ENCODE results near the gene SGCB.
A peak's percentile ranks its signal among the peaks of the same experiment; 100 is the strongest.
"Not testable (repeated sequence)": the region's sequence is repeated elsewhere in the genome, so short reads cannot be mapped to it uniquely, and the experiment has no call there.

The SGCB gene, protein sequence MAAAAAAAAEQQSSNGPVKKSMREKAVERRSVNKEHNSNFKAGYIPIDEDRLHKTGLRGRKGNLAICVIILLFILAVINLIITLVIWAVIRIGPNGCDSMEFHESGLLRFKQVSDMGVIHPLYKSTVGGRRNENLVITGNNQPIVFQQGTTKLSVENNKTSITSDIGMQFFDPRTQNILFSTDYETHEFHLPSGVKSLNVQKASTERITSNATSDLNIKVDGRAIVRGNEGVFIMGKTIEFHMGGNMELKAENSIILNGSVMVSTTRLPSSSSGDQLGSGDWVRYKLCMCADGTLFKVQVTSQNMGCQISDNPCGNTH

DNA sequence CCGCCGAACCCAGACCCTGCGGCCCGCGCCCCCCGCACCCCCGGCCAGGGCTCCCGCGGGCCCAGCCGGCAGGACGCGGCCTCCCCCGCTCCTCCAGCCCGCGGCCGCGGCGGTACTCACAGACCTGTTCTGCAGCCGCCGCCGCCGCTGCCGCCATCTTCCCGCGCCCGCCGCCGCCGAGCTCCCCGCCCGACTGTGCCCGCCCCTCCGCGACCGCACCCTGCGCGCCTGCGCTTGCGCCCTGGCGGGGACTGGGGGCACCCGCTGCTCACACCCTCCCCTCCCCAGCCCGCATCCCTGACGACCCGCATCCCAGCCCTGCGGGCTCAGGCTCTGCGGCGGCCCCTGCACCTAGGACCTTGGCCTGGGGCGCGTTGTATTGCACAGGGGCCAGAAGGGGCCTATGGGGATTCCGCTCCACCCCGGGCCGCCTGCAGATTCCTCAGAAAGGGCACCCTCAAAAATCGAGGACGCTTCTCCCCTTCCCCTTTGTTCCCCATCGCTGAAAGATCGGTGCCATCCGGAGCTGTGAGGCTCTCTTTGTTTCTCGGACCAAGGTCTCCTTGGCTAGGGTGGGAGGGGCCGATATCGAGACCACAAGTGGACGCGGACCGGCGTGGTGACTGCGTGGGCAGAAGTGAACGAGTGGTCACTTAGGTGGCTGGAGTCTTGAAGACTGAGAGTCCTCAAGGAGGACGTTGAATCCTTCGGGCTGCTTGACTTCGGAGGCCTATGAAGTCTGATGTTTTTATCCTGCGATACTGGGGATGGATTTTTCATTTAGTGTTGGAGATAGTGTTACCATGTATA is at the start of gene SGCB:
TSS of gene SGCB (minus strand) at position 197 of the 810 bp plus-strand sequence. CDS start at position 157, 40 bp downstream.
- no peaks in the 10 kb centered on the region for H3K9me3 ChIP-seq (ENCODE audit: control insufficient read depth in 2 of 2, low read length in 2 of 2)
- peak within 1 kb of the TSS; percentile 74 to 78 for H3K4me3 ChIP-seq (ENCODE audit: low read length in 2 of 2)
- peak within 1 kb of the TSS; percentile 42 to 67 for H3K9ac ChIP-seq (ENCODE audit: low read depth in 1 of 2, low read length in 2 of 2)
- H3K4me1 ChIP-seq (ENCODE audit: control insufficient read depth in 2 of 2, insufficient read depth in 2 of 2, low read length in 2 of 2): peaks cover 9 to 12% of the 10 kb centered on the region in 2 donors
- H3K27ac ChIP-seq (ENCODE audit: low read depth in 2 of 2, low read length in 2 of 2): peak within 1 kb of the TSS in 1 of 2 donors; percentile 27
- peaks cover 0 to 7% of the 10 kb centered on the region in 2 donors for H3K27me3 ChIP-seq (ENCODE audit: control insufficient read depth in 2 of 2, insufficient read depth in 2 of 2, low read length in 2 of 2)
- peaks cover 0 to 2% of the 10 kb centered on the region in 2 donors for H3K36me3 ChIP-seq (ENCODE audit: control insufficient read depth in 2 of 2, insufficient read depth in 2 of 2, low read length in 2 of 2)

DNA sequence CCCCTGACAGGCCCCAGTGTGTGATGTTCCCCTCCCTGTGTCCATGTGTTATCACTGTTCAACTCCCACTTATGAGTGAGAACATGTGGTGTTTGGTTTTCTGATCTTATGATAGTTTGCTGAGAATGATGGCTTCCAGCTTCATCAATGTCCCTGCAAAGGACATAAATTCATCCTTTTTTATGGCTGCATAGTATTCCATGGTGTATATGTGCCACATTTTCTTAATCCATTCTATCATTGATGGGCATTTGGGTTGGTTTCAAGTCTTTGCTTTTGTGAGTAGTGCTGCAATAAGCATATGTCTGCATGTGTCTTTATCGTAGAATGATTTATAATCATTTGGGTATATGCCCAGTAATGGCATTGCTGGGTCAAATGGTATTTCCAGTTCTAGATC is 48.3 kb upstream of the SGCB start:
- H3K27ac ChIP-seq (ENCODE audit: low read depth in 2 of 2, low read length in 2 of 2); H3K4me3 ChIP-seq (ENCODE audit: low read length in 2 of 2): not testable (repeated sequence)

DNA sequence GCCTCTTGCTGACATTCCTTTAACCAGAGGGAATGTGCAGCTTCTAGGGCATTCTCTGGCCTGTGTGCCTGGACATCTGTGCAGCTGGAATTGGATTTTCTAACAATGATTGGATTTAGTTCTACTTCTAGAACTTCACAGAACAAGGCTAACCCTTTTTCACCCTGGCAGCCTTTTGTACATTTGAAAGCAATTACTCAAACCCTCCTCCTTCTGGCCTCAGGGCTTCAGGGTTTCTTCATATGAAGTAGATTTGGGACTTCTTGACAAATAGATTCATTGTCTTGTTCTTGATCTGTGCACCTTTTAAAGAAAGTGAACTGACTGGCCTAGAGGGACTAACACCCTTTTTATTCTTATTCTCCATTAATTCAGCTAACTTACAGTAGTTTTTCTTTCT is 43.1 kb upstream of the SGCB start:
- Histone ChIP-seq H3K36me3 (ENCODE audit: control insufficient read depth in 2 of 2, insufficient read depth in 2 of 2, low read length in 2 of 2) (no peaks in the 10 kb centered on the region), H3K4me1 (ENCODE audit: control insufficient read depth in 2 of 2, insufficient read depth in 2 of 2, low read length in 2 of 2) (no peaks in the 10 kb centered on the region), H3K9ac (ENCODE audit: low read depth in 1 of 2, low read length in 2 of 2) (no peak overlapping the region), H3K27me3 (ENCODE audit: control insufficient read depth in 2 of 2, insufficient read depth in 2 of 2, low read length in 2 of 2) (no peaks in the 10 kb centered on the region), H3K9me3 (ENCODE audit: control insufficient read depth in 2 of 2, low read length in 2 of 2) (no peaks in the 10 kb centered on the region), H3K4me3 (ENCODE audit: low read length in 2 of 2) (no peak overlapping the region), H3K27ac (ENCODE audit: low read depth in 2 of 2, low read length in 2 of 2) (no peak overlapping the region)

More for the DNA sequence above, 48.3 kb upstream of the SGCB start:
- H3K4me1 ChIP-seq (ENCODE audit: control insufficient read depth in 2 of 2, insufficient read depth in 2 of 2, low read length in 2 of 2); H3K27me3 ChIP-seq (ENCODE audit: control insufficient read depth in 2 of 2, insufficient read depth in 2 of 2, low read length in 2 of 2); H3K9me3 ChIP-seq (ENCODE audit: control insufficient read depth in 2 of 2, low read length in 2 of 2); H3K9ac ChIP-seq (ENCODE audit: low read depth in 1 of 2, low read length in 2 of 2); H3K36me3 ChIP-seq (ENCODE audit: control insufficient read depth in 2 of 2, insufficient read depth in 2 of 2, low read length in 2 of 2): not testable (repeated sequence)

DNA sequence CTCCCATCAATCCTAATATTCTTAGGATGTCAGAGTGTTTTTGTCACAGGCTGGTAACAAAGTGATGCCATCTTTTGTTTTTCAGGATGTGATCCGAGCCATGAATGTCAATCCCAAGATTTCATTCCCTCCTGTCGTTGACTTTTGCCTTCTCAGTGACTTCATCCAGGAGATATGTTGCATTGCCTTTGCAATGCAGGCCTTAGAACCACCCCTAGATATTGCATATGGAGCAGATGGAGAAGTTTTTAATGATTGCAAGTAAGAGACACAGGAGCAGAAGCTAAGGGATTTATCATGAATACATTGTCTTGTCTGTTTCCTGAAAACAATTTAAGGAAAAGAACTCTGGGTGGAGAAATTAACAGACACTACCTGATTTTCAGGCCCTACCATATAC is 41.6 kb upstream of the SGCB start:
- H3K36me3 ChIP-seq (ENCODE audit: control insufficient read depth in 2 of 2, insufficient read depth in 2 of 2, low read length in 2 of 2): no peaks in the 10 kb centered on the region

DNA sequence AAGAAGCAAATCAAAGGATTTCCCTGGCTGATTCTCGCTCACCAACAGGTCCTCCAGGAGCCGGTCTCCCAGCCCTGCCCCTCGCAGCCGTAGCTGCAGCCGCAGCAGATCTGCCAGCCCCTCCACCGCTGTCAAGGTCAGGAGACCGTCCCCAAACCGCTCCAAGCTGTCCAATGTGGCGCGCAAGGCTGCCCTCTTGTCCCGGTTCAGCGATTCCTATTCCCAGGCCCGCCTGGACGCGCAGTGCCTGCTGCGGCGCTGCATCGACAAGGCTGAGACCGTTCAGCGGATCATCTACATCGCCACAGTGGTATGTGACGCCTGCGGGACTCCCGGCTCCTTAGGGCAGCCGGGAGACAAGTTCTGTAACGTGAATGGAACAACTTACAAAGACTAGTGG is 38.6 kb upstream of the SGCB start:
- no peak overlapping the region for H3K9ac ChIP-seq (ENCODE audit: low read depth in 1 of 2, low read length in 2 of 2)
- H3K27me3 ChIP-seq (ENCODE audit: control insufficient read depth in 2 of 2, insufficient read depth in 2 of 2, low read length in 2 of 2): no peaks in the 10 kb centered on the region
- H3K27ac ChIP-seq (ENCODE audit: low read depth in 2 of 2, low read length in 2 of 2): no peak overlapping the region
- H3K9me3 ChIP-seq (ENCODE audit: control insufficient read depth in 2 of 2, low read length in 2 of 2): no peaks in the 10 kb centered on the region
- no peaks in the 10 kb centered on the region for H3K36me3 ChIP-seq (ENCODE audit: control insufficient read depth in 2 of 2, insufficient read depth in 2 of 2, low read length in 2 of 2)
- H3K4me1 ChIP-seq (ENCODE audit: control insufficient read depth in 2 of 2, insufficient read depth in 2 of 2, low read length in 2 of 2): no peaks in the 10 kb centered on the region
- no peak overlapping the region for H3K4me3 ChIP-seq (ENCODE audit: low read length in 2 of 2)

More for the DNA sequence above, 41.6 kb upstream of the SGCB start:
- Histone ChIP-seq H3K27me3 (ENCODE audit: control insufficient read depth in 2 of 2, insufficient read depth in 2 of 2, low read length in 2 of 2) (no peaks in the 10 kb centered on the region), H3K27ac (ENCODE audit: low read depth in 2 of 2, low read length in 2 of 2) (no peak overlapping the region), H3K4me1 (ENCODE audit: control insufficient read depth in 2 of 2, insufficient read depth in 2 of 2, low read length in 2 of 2) (no peaks in the 10 kb centered on the region), H3K9me3 (ENCODE audit: control insufficient read depth in 2 of 2, low read length in 2 of 2) (no peaks in the 10 kb centered on the region), H3K9ac (ENCODE audit: low read depth in 1 of 2, low read length in 2 of 2) (no peak overlapping the region), H3K4me3 (ENCODE audit: low read length in 2 of 2) (no peak overlapping the region)

DNA sequence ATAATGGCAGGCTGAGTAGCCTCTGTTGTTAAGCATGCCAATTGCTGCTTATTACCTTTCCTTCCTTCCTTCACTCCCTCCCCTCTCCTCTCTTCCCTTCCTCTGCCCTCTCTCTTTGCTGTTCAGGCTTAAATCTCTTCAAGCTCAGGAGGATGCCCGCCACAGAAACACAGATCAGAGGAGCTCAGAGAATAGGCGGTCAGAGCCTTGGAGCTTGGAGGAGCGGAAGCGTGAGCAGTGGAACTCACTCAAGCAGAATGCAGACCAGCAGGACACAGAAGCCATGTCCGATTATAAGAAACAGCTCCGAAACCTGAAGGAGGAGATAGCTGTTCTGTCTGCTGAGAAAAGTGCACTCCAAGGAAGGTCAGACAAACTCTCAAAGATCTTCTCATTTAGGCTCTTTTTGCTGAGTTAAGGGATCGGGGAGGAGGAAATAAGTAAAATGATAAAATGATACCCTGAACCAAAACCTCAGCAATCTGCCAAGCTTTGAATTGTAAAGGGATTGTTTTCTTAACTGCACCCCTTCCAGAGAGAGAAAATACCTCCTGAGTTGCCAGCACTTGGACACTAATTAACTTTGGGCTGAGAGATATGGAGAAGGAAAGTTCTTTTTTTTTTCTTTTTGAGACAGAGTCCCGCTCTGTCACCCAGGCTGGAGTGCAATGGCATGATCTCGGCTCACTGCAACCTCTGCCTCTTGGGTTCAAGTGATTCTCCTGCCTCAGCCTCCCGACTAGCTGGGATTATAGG is 33.9 kb upstream of the SGCB start:
- H3K4me3 ChIP-seq (ENCODE audit: low read length in 2 of 2): no peak overlapping the region
- H3K9me3 ChIP-seq (ENCODE audit: control insufficient read depth in 2 of 2, low read length in 2 of 2): no peaks in the 10 kb centered on the region
- H3K9ac ChIP-seq (ENCODE audit: low read depth in 1 of 2, low read length in 2 of 2): no peak overlapping the region
- no peak overlapping the region for H3K27ac ChIP-seq (ENCODE audit: low read depth in 2 of 2, low read length in 2 of 2)
- H3K27me3 ChIP-seq (ENCODE audit: control insufficient read depth in 2 of 2, insufficient read depth in 2 of 2, low read length in 2 of 2): no peaks in the 10 kb centered on the region
- H3K4me1 ChIP-seq (ENCODE audit: control insufficient read depth in 2 of 2, insufficient read depth in 2 of 2, low read length in 2 of 2): no peaks in the 10 kb centered on the region
- H3K36me3 ChIP-seq (ENCODE audit: control insufficient read depth in 2 of 2, insufficient read depth in 2 of 2, low read length in 2 of 2): no peaks in the 10 kb centered on the region

DNA sequence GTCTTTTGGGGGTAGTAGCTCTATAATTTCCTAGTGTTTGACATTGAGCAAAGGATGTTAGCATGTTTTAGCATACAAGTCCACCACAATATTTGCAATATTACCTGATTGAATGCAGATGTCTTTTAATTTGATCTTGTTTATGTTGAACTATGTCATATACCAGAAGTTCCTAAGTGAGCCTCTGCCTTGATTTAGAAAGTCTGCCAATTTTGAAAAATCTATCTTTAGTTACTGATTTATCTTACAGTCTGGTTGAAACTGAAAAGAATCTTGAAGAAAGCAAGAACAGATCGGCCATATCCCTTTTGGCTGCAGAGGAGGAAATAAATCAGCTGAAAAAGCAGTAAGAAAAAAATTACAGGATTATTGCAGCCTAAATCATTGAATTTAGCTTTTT is 31.5 kb upstream of the SGCB start:
- H3K4me3 ChIP-seq (ENCODE audit: low read length in 2 of 2): no peak overlapping the region
- H3K9me3 ChIP-seq (ENCODE audit: control insufficient read depth in 2 of 2, low read length in 2 of 2): no peaks in the 10 kb centered on the region
- no peaks in the 10 kb centered on the region for H3K4me1 ChIP-seq (ENCODE audit: control insufficient read depth in 2 of 2, insufficient read depth in 2 of 2, low read length in 2 of 2)
- no peaks in the 10 kb centered on the region for H3K27me3 ChIP-seq (ENCODE audit: control insufficient read depth in 2 of 2, insufficient read depth in 2 of 2, low read length in 2 of 2)
- no peak overlapping the region for H3K27ac ChIP-seq (ENCODE audit: low read depth in 2 of 2, low read length in 2 of 2)
- no peak overlapping the region for H3K9ac ChIP-seq (ENCODE audit: low read depth in 1 of 2, low read length in 2 of 2)
- no peaks in the 10 kb centered on the region for H3K36me3 ChIP-seq (ENCODE audit: control insufficient read depth in 2 of 2, insufficient read depth in 2 of 2, low read length in 2 of 2)

DNA sequence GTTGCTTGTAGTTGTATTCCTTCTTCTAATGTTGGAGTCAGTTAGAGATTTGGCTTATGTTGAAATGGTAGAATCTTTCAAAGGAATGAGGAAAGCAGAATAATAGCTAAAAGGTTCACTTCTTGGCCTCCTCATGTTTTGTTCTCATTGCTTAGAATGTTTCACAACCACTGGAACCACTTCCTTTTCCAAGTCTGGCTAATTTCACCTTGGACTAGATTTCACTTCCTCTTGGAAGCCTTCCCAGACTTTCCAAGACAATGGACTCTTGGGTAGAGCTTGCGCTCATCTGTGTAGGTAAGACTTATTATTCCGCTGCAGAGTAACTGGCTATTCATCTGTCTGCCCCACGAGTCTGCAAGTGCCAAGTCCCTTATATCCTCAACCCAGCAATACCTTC is 21.3 kb upstream of the SGCB start:
- Histone ChIP-seq H3K4me3 (ENCODE audit: low read length in 2 of 2) (no peak overlapping the region), H3K9ac (ENCODE audit: low read depth in 1 of 2, low read length in 2 of 2) (no peak overlapping the region), H3K9me3 (ENCODE audit: control insufficient read depth in 2 of 2, low read length in 2 of 2) (no peaks in the 10 kb centered on the region), H3K4me1 (ENCODE audit: control insufficient read depth in 2 of 2, insufficient read depth in 2 of 2, low read length in 2 of 2) (peaks cover 4% of the 10 kb centered on the region in 2 donors), H3K36me3 (ENCODE audit: control insufficient read depth in 2 of 2, insufficient read depth in 2 of 2, low read length in 2 of 2) (no peaks in the 10 kb centered on the region), H3K27me3 (ENCODE audit: control insufficient read depth in 2 of 2, insufficient read depth in 2 of 2, low read length in 2 of 2) (no peaks in the 10 kb centered on the region), H3K27ac (ENCODE audit: low read depth in 2 of 2, low read length in 2 of 2) (peak overlapping the region in 1 of 2 donors; percentile 59)

DNA sequence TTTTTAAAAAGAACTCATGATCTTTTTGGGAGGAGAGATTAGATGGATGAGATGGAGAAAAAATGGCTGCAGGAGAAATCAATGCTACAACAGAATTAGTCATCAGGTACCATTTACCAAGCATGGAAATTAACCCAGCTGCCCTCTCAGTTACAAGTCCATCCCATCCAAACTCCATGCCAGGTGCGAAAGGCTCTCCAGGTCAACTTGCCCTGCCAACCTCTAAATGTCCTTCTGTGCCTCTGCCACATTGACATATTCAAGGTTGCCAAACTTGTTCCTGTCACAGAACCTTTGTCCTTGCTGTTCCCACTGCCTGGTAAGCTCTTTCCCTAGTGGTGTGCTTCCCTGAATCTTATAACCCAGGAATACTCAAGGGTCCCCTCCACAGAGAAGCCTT is 20.2 kb upstream of the SGCB start:
- Histone ChIP-seq H3K4me3 (ENCODE audit: low read length in 2 of 2) (no peak overlapping the region), H3K27ac (ENCODE audit: low read depth in 2 of 2, low read length in 2 of 2) (no peak overlapping the region), H3K36me3 (ENCODE audit: control insufficient read depth in 2 of 2, insufficient read depth in 2 of 2, low read length in 2 of 2) (no peaks in the 10 kb centered on the region), H3K27me3 (ENCODE audit: control insufficient read depth in 2 of 2, insufficient read depth in 2 of 2, low read length in 2 of 2) (no peaks in the 10 kb centered on the region), H3K9me3 (ENCODE audit: control insufficient read depth in 2 of 2, low read length in 2 of 2) (no peaks in the 10 kb centered on the region), H3K4me1 (ENCODE audit: control insufficient read depth in 2 of 2, insufficient read depth in 2 of 2, low read length in 2 of 2) (peaks cover 4% of the 10 kb centered on the region in 2 donors), H3K9ac (ENCODE audit: low read depth in 1 of 2, low read length in 2 of 2) (no peak overlapping the region)

DNA sequence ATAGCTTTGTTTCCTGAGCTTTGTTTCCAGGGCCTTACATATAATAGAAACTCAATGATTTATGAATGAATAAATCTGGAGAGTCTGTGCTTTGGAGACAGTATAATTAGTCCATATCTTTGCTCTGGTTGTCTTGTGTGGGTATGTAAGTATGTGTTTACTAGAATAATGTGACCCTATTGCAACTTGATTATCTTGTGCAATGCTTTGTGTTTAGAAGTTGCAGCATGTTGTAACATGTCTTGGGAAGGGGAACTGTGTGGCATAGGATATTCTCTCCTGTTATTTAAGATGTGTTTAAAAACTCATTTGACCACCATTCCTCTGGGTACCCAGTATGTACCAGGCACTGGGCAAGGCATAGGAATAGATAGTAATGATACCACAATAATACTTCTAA is 19.1 kb upstream of the SGCB start:
- Histone ChIP-seq H3K27ac (ENCODE audit: low read depth in 2 of 2, low read length in 2 of 2) (no peak overlapping the region), H3K36me3 (ENCODE audit: control insufficient read depth in 2 of 2, insufficient read depth in 2 of 2, low read length in 2 of 2) (no peaks in the 10 kb centered on the region), H3K9me3 (ENCODE audit: control insufficient read depth in 2 of 2, low read length in 2 of 2) (no peaks in the 10 kb centered on the region)

More for the DNA sequence above, 19.1 kb upstream of the SGCB start:
- Histone ChIP-seq H3K9ac (ENCODE audit: low read depth in 1 of 2, low read length in 2 of 2) (no peak overlapping the region), H3K27me3 (ENCODE audit: control insufficient read depth in 2 of 2, insufficient read depth in 2 of 2, low read length in 2 of 2) (no peaks in the 10 kb centered on the region), H3K4me1 (ENCODE audit: control insufficient read depth in 2 of 2, insufficient read depth in 2 of 2, low read length in 2 of 2) (peaks cover 6 to 10% of the 10 kb centered on the region in 2 donors), H3K4me3 (ENCODE audit: low read length in 2 of 2) (no peak overlapping the region)
